GM12873 (cell line): ENCODE data around the gene RBAK.

Experiments
- CTCF ChIP-seq: IDR thresholded peaks from 2 replicates; pipeline ENCODE4 v1.5.1; 2012; ENCODE audit warnings: low read depth, mild to moderate bottlenecking, moderate library complexity, low read length, control low read depth; ENCODE audit not compliant: insufficient read depth; ENCODE audit errors: missing control alignments

Gene RBAK

GRCh38 chr7:5050676-5051075 is 5.0 kb downstream of the RBAK start:
- TF ChIP-seq CTCF, result no peak

- TF ChIP-seq CTCF, result no peak
Measured at GRCh38 chr7:5053175-5053574, 7.5 kb downstream of the RBAK start.

- TF ChIP-seq CTCF, result no peak
Measured at GRCh38 chr7:5063698-5064097, 18.0 kb downstream of the RBAK start.

- TF ChIP-seq CTCF, result no peak
Measured at GRCh38 chr7:5064391-5065106, 18.9 kb downstream of the RBAK start.

GRCh38 chr7:5065107-5065407 is 19.4 kb downstream of the RBAK start:
- no peak for TF ChIP-seq CTCF

GRCh38 chr7:5068521-5068920 is 22.9 kb downstream of the RBAK start:
- no peak for TF ChIP-seq CTCF

- TF ChIP-seq CTCF, result no peak
Measured at GRCh38 chr7:5070206-5070605, 24.5 kb downstream of the RBAK start.
